Right cardiac atrium (tissue), 5 donors: ENCODE data around the gene IGF2R. TPM values are rescaled to one million over a fixed set of nuclear protein-coding genes. Genes with fewer than 3 reads are reported as not detected.

Source experiments
- ATAC-seq, 2 donors: fragments of 200-7000 bp; cut with Tn5 transposase; one replicate each; pipeline versions ENCODE4 v1.8.0 to v1.9.1; 2020; ENCODE audit warnings: moderate library complexity in 2 of 2, mild to moderate bottlenecking in 1 of 2
- DNase-seq, 3 donors: peaks; one replicate each; pipeline ENCODE4 v3.0.0-alpha.2; 2020
- H3K27ac ChIP-seq: one replicate; pipeline ENCODE4 v1.5.1; 2013; ENCODE audit warnings: mild to moderate bottlenecking, low read length, control low read depth, moderate library complexity
- H3K27me3 ChIP-seq: one replicate; pipeline ENCODE4 v1.6.1; 2013; ENCODE audit not compliant: control insufficient read depth, insufficient read depth
- H3K4me1 ChIP-seq: one replicate; pipeline ENCODE4 v1.6.1; 2013; ENCODE audit warnings: low read length; ENCODE audit not compliant: control insufficient read depth, insufficient read depth
- H3K4me3 ChIP-seq: one replicate; pipeline ENCODE4 v1.5.1; 2013; ENCODE audit warnings: low read length, control low read depth
- H3K9me3 ChIP-seq: one replicate; pipeline ENCODE4 v1.6.1; 2013; ENCODE audit warnings: low read length; ENCODE audit not compliant: control insufficient read depth
- WGBS: extraction: QIAGEN DNeasy Blood & Tissue Kit; methylation state at CpG from one replicate; pipeline ENCODE4 v1.1.7; 2013; 5-methylcytosine and 5-hydroxymethylcytosine counted together
- intact Hi-C, 4 donors: fragments of 100-400 bp; cut with DNase I; formaldehyde crosslinking; loops; one replicate each; pipeline versions ENCODE4 v1.11.0 to v1.14.0; 2022 to 2023
- polyA plus RNA-seq: library from polyadenylated mRNA; stranded (reverse); fragments of 200-250 nt; gene quantifications from one replicate; pipeline ENCODE4 v1.2.3, GENCODE V29; 2013
- total RNA-seq, 4 donors: library from RNA; stranded (reverse); fragmentation: NEBNext Ultra II Directional; extraction: Animal tissue kit (Norgen Biotek cat#: 25700); gene quantifications; one replicate each; pipeline ENCODE4 v1.2.1, GENCODE V29; 2021
- donor health status: healthy with polysubstance abuse.
- donor health status: DM: no; HTN: yes; CAD: no.
- donor health status: DM: no; HTN: no; CAD: no.
- donor health status: DM: no; HTN: yes; CAD: no; lungs with severe emphysema.
- donor health status: DM: yes; HTN: yes; CAD: no.

The IGF2R gene
- total and polyA plus RNA-seq, 5 donors, result 19.6 to 48.9 (median 46.5) TPM

DNA sequence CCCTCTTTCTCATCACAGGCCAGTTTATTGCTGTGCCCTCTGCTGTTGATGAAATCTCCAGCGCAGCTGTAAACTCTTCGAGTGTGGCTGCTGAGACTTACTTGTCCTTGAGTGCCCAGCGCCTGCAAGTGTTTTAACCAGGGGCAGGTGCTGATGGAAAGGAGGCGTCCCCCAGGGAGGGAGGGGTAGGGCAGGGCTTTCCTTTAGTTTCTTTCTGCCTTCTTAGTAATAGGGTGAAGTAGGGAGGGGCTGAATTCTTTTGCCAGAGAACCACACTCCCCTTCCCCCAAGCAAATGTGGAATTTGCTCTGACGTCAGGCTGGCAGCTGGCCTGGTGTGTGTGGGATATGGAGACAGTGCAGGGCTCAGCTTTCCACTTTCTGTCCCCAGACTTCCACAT is 61.2 kb downstream of the IGF2R start:
- DNase-seq, result peak; percentile 91 to 95 (median 93)
- 21% methylated on average over 5 of the region's 5 CpGs for WGBS
- H3K9me3 ChIP-seq, result no peaks in the 10 kb centered on the region
- peak; percentile 93 to 96 for ATAC-seq
- H3K27ac ChIP-seq, result peak overlapping the region; percentile 33
- intact Hi-C loops, result loop anchor here in 2 of 4 donors (10.0 kb wide), 2 partner anchors 55 to 65 kb away; partner anchors contain the start of gene IGF2R (in 1 of the 2)
- H3K27me3 ChIP-seq, result no peaks in the 10 kb centered on the region
- H3K4me1 ChIP-seq, result peaks cover 3% of the 10 kb centered on the region
- H3K4me3 ChIP-seq, result no peak overlapping the region

- Histone ChIP-seq H3K4me1 (peaks cover 7% of the 10 kb centered on the region), H3K4me3 (no peak overlapping the region), H3K27me3 (no peaks in the 10 kb centered on the region), H3K27ac (no peak overlapping the region), H3K9me3 (no peaks in the 10 kb centered on the region)
- DNase-seq (no peak), ATAC-seq (no peak)
- 91% methylated on average over 8 of the region's 8 CpGs for WGBS
- intact Hi-C loops, result loop anchor here in 2 of 4 donors (10.0 kb wide), 2 partner anchors 57 to 67 kb away; partner anchors contain the start of gene IGF2R (in 1 of the 2)
These were observed 62.6 kb downstream of the IGF2R start for GRCh38 chr6:160031442-160031841.

GRCh38 chr6:160031871-160032270 is 63.0 kb downstream of the IGF2R start:
- intact Hi-C loops, result loop anchor here in 2 of 4 donors (10.0 kb wide), 2 partner anchors 57 to 67 kb away; partner anchors contain the start of gene IGF2R (in 1 of the 2)
- H3K4me3 ChIP-seq, result no peak overlapping the region
- no peaks in the 10 kb centered on the region for H3K9me3 ChIP-seq
- 95% methylated on average over 11 of the region's 11 CpGs for WGBS
- DNase-seq, result peak in 2 of 3 donors; percentile 19 to 27
- peaks cover 7% of the 10 kb centered on the region for H3K4me1 ChIP-seq
- H3K27ac ChIP-seq, result no peak overlapping the region
- ATAC-seq, result no peak
- H3K27me3 ChIP-seq, result no peaks in the 10 kb centered on the region

DNA sequence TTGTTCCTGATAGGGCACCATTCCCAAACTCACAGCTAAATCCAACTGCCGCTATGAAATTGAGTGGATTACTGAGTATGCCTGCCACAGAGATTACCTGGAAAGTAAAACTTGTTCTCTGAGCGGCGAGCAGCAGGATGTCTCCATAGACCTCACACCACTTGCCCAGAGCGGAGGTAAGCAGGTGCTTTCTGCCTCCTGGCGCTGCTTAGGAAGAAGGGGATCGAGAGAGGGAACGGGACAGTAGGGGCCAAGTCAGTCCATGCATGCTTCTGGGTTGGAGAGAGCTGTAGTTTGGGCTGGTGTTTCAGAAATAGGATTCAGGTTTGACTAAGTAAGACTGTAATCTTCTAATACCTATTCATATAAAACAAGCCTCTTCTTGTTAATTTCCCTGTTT is 63.7 kb downstream of the IGF2R start:
- Histone ChIP-seq H3K9me3 (no peaks in the 10 kb centered on the region), H3K4me3 (no peak overlapping the region), H3K27me3 (no peaks in the 10 kb centered on the region), H3K27ac (no peak overlapping the region), H3K4me1 (peaks cover 7% of the 10 kb centered on the region)
- no peak for DNase-seq
- intact Hi-C loops, result loop anchor here in 2 of 4 donors (10.0 kb wide), 2 partner anchors 58 to 68 kb away; partner anchors contain the start of gene IGF2R (in 1 of the 2)
- WGBS, result 96% methylated on average over 7 of the region's 7 CpGs
- ATAC-seq, result no peak

- no peaks in the 10 kb centered on the region for H3K27me3 ChIP-seq
- ATAC-seq, result no peak
- DNase-seq, result peak in 2 of 3 donors; percentile 22 to 40
- H3K4me3 ChIP-seq, result no peak overlapping the region
- intact Hi-C loops, result loop anchor here in 2 of 4 donors (10.0 kb wide), 2 partner anchors 59 to 69 kb away; partner anchors contain the start of gene IGF2R (in 1 of the 2)
- H3K27ac ChIP-seq, result no peak overlapping the region
- no peaks in the 10 kb centered on the region for H3K9me3 ChIP-seq
- H3K4me1 ChIP-seq, result peaks cover 7% of the 10 kb centered on the region
- 83% methylated on average over 17 of the region's 17 CpGs for WGBS
These were observed 65.4 kb downstream of the IGF2R start for GRCh38 chr6:160034036-160034930.

DNA sequence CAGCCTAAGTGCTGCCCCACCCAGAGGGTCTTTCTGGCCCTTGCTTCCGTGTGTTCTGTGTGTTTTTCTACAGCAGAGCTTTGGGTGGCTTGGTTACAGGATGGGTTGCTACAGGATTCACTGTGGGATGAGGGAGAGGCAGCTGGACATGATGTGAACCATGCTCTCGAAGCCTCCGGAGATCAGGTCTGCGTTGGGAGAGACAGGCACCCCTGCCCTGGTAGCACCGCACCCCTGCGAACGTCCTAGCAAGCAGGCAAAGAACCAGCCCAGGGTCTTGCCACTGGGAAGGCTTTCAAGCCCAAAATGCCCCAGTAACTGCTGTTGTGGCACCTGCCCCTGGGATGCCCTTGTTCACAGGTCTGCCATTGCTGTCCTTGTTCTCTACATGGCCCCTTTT is 66.4 kb downstream of the IGF2R start:
- Histone ChIP-seq H3K4me3 (no peak overlapping the region), H3K9me3 (no peaks in the 10 kb centered on the region), H3K27ac (no peak overlapping the region), H3K27me3 (no peaks in the 10 kb centered on the region), H3K4me1 (peaks cover 7% of the 10 kb centered on the region)
- DNase-seq (peak in 2 of 3 donors; percentile 30 to 38), ATAC-seq (no peak)
- 90% methylated on average over 7 of the region's 7 CpGs for WGBS
- intact Hi-C loops, result loop anchor here in 2 of 4 donors (10.0 kb wide), 2 partner anchors 60 to 70 kb away; partner anchors contain the start of gene IGF2R (in 1 of the 2)

DNA sequence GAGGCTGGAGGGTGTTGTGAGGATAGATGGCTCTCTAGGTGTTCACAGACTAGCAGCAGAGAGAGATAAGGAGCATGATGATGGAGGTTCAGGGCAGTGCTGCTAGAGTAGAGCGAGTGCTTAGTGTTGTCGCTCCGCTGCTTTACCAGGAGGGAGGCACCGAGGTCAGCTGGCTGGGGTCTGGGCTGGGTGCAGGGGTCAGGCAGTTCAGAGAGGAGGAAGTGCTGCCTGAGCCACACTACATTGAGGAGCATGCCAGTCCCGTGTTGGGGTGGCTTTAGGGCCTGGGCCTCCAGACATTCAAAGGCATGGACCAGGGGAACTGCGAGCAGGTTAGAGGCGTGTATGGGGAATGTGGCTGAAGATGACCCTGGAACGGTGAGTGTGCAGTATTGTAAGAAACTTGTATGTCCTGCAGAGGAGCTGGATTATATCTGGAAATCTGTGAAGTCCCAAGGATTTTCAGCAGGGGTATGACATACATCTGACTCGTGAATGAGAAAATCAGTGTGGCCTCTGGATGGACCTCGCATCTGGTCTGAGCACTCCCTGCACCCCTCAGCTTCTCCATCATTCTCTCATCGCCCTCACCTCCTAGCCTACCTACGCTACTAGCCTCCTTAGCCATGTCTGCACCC is 66.9 kb downstream of the IGF2R start:
- Histone ChIP-seq H3K27me3 (no peaks in the 10 kb centered on the region), H3K9me3 (no peaks in the 10 kb centered on the region), H3K4me3 (no peak overlapping the region), H3K27ac (peak overlapping the region; percentile 69), H3K4me1 (peaks cover 6% of the 10 kb centered on the region)
- WGBS, result 93% methylated on average over 12 of the region's 12 CpGs
- ATAC-seq, result no peak
- DNase-seq, result peak in 2 of 3 donors; percentile 25 to 39
- intact Hi-C loops, result loop anchor here in 2 of 4 donors (10.0 kb wide), 2 partner anchors 61 to 71 kb away; partner anchors contain the start of gene IGF2R (in 1 of the 2)

DNA sequence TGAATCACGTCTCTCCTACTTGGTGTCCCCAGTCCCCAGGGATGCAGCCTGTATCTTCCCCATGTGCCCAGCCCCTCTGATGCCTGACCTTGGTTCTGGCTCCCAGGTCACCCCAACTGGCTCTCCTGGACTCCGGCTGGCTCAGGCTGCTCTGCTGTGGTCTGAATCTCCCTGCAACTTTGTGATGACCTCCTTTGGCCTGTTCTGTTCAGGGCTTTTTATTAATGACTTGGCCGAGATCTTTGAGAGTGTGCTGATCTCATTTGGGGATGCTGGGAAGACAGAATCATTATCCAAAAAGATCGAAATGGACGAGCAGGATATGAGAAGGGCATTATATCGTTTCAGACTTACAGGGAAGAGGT is 67.4 kb downstream of the IGF2R start:
- peak in 2 of 3 donors; percentile 41 to 55 for DNase-seq
- ATAC-seq, result peak; percentile 18 to 29
- 69% methylated on average over 6 of the region's 6 CpGs for WGBS

DNA sequence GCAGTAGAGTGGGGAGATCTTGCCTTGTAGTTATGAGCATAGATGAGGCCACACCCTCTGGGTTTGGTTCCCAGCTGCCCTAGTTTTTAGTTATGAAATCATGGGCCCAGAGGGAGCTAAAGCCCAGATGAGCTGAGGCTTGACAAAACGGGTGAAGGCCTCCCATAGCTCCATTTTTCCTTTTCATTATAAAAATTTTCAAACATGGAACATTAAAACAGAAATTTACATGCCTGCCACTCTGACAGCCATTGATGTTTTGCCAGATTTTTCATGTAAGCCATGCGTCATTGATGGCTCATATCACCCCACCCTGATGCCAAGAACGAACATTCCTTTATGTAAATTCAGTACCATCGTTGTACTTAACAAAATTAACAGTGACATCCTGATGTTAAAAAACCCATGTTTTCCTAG is 67.9 kb downstream of the IGF2R start:
- no peaks in the 10 kb centered on the region for H3K27me3 ChIP-seq
- no peak overlapping the region for H3K27ac ChIP-seq
- H3K9me3 ChIP-seq, result no peaks in the 10 kb centered on the region
- intact Hi-C loops, result loop anchor here in 2 of 4 donors (10.0 kb wide), 2 partner anchors 62 to 72 kb away; partner anchors contain the start of gene IGF2R (in 1 of the 2)
- WGBS, result 56% methylated on average over 4 of the region's 4 CpGs
- peak in 2 of 3 donors; percentile 55 to 67 for DNase-seq
- no peak overlapping the region for H3K4me3 ChIP-seq
- ATAC-seq, result peak; percentile 72 to 76
- peaks cover 4% of the 10 kb centered on the region for H3K4me1 ChIP-seq

More for the DNA sequence above, 67.4 kb downstream of the IGF2R start:
- H3K27ac ChIP-seq, result peak overlapping the region; percentile 69
- intact Hi-C loops, result loop anchor here in 2 of 4 donors (10.0 kb wide), 2 partner anchors 62 to 72 kb away; partner anchors contain the start of gene IGF2R (in 1 of the 2)
- H3K4me3 ChIP-seq, result no peak overlapping the region
- H3K9me3 ChIP-seq, result no peaks in the 10 kb centered on the region
- no peaks in the 10 kb centered on the region for H3K27me3 ChIP-seq
- H3K4me1 ChIP-seq, result peaks cover 4% of the 10 kb centered on the region

GRCh38 chr6:160038479-160038878 is 69.6 kb downstream of the IGF2R start:
- Histone ChIP-seq H3K4me3 (no peak overlapping the region), H3K4me1 (peaks cover 8% of the 10 kb centered on the region), H3K27me3 (no peaks in the 10 kb centered on the region), H3K27ac (no peak overlapping the region), H3K9me3 (no peaks in the 10 kb centered on the region)
- no peak for DNase-seq
- intact Hi-C loops, result loop anchor here in 2 of 4 donors (10.0 kb wide), 2 partner anchors 64 to 74 kb away; partner anchors contain the start of gene IGF2R (in 1 of the 2)
- ATAC-seq, result no peak
- WGBS, result 94% methylated on average over 8 of the region's 8 CpGs
